Large intestine (tissue), 3 donors: ENCODE data around the gene ATP10A. TPM values are rescaled to one million over a fixed set of nuclear protein-coding genes. Genes with fewer than 3 reads are reported as not detected.

Source experiments
- DNase-seq, 2 donors: peaks; one replicate each; pipeline versions ENCODE4 v3.0.0 to v3.0.0-alpha.2; 2013
- H3K27ac ChIP-seq: one replicate; pipeline ENCODE4 v1.5.1; 2013; ENCODE audit warnings: low read length
- H3K27me3 ChIP-seq: 2 replicates; pipeline ENCODE4 v1.6.1; 2013; ENCODE audit warnings: low read length; ENCODE audit not compliant: control insufficient read depth, insufficient read depth
- H3K36me3 ChIP-seq: 2 replicates; pipeline ENCODE4 v1.6.1; 2013; ENCODE audit warnings: low read length; ENCODE audit not compliant: control insufficient read depth, insufficient read depth
- H3K4me1 ChIP-seq: one replicate; pipeline ENCODE4 v1.6.1; 2013; ENCODE audit warnings: low read length; ENCODE audit not compliant: control insufficient read depth, insufficient read depth
- H3K4me3 ChIP-seq: one replicate; pipeline ENCODE4 v1.5.1; 2013; ENCODE audit warnings: low read length
- H3K9me3 ChIP-seq: one replicate; pipeline ENCODE4 v1.6.1; 2013; ENCODE audit warnings: mild to moderate bottlenecking, low read depth, low read length, moderate library complexity; ENCODE audit not compliant: control insufficient read depth
- WGBS: methylation state at CpG from one replicate; pipeline ENCODE4 v1.1.5; 2013; ENCODE audit warnings: low lambda C conversion rate; ENCODE audit not compliant: insufficient coverage; 5-methylcytosine and 5-hydroxymethylcytosine counted together
- polyA plus RNA-seq: library from polyadenylated mRNA; unstranded; fragments of 120-200 nt; gene quantifications from one replicate; pipeline ENCODE4 v1.2.1, GENCODE V29; 2013

The ATP10A gene
- polyA plus RNA-seq, 1 donor: 2.2 TPM

DNA sequence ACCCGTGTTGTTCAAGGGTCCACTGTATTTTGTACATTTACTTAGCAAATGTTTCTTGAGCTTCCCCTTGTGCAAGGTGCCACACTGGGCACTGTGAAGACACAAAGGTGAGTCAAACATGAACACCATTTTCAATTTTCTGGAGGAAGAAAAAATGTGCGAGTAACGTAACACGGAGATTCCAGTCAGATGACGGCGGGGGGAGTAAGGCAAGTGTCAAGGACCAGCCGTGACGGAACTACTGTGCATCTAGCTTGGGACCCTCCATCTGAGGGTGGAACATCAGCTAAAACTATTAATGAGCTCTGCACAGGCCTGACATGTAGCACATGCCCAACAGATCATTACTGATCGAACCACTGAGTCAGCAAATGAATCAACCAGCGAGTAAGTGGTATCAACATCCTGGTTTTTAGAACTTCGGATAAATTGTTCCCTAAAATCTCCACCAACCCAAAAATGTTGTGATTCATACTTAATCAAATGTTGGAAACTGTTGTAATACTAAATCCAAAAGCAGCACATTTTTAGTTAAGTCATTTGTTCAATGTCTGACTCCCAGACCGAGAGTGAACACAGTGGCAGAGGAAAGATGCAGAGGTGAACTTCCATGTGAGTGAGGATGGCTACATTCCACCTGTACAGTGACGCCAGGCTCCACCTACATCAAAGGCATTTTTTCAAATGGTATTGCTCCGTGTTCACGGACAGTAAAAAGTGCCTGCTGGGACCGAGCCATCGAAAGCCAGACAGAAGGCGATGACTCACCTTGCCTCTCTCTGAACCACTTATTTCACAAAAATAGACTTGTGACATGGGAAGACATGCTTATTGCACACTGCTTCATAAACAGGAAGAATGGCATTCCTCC, 172.2 kb downstream of the ATP10A start:
- Histone ChIP-seq H3K4me3 (no peak overlapping the region), H3K36me3 (no peaks in the 10 kb centered on the region), H3K4me1 (no peaks in the 10 kb centered on the region), H3K9me3 (no peaks in the 10 kb centered on the region), H3K27ac (no peak overlapping the region), H3K27me3 (no peaks in the 10 kb centered on the region)
- DNase-seq: no peak
- no CpG with 5 or more reads among the region's 18 CpGs for WGBS

DNA sequence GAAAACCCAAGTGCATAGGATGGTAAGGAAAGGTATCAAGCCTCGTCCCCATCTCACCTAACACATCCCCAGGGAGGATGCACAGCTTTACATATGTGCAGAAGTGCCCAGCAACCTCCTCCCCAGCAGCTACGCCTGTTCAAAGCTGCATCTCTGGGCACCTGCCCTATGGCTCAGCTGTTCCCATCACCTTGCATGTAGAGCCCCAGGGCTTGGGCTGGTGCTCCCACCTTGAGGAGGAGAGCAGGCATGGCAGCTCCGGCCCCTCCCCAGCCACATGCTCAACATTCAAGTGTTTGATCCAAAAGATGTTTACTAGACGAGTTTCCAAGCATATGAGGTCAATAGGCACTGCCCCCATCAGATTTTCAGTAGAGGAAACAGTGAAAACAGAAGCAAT, 173.5 kb downstream of the ATP10A start:
- DNase-seq: no peak
- Histone ChIP-seq H3K27ac (no peak overlapping the region), H3K36me3 (no peaks in the 10 kb centered on the region), H3K9me3 (no peaks in the 10 kb centered on the region), H3K4me3 (no peak overlapping the region), H3K27me3 (no peaks in the 10 kb centered on the region), H3K4me1 (no peaks in the 10 kb centered on the region)
- WGBS: no CpG with 5 or more reads among the region's 4 CpGs

- no peaks in the 10 kb centered on the region for H3K36me3 ChIP-seq
- no peak overlapping the region for H3K4me3 ChIP-seq
- 100% methylated on average over 2 of the region's 9 CpGs for WGBS
- no peaks in the 10 kb centered on the region for H3K4me1 ChIP-seq
- H3K27me3 ChIP-seq: no peaks in the 10 kb centered on the region
- DNase-seq: no peak
- no peak overlapping the region for H3K27ac ChIP-seq
- H3K9me3 ChIP-seq: no peaks in the 10 kb centered on the region
These were observed 175.0 kb downstream of the ATP10A start for GRCh38 chr15:25688166-25688565.

GRCh38 chr15:25687689-25688088, 175.4 kb downstream of the ATP10A start:
- Histone ChIP-seq H3K36me3 (no peaks in the 10 kb centered on the region), H3K4me3 (no peak overlapping the region), H3K27me3 (no peaks in the 10 kb centered on the region), H3K4me1 (no peaks in the 10 kb centered on the region), H3K9me3 (no peaks in the 10 kb centered on the region), H3K27ac (no peak overlapping the region)
- DNase-seq: no peak
- WGBS: no CpG with 5 or more reads among the region's 15 CpGs

DNA sequence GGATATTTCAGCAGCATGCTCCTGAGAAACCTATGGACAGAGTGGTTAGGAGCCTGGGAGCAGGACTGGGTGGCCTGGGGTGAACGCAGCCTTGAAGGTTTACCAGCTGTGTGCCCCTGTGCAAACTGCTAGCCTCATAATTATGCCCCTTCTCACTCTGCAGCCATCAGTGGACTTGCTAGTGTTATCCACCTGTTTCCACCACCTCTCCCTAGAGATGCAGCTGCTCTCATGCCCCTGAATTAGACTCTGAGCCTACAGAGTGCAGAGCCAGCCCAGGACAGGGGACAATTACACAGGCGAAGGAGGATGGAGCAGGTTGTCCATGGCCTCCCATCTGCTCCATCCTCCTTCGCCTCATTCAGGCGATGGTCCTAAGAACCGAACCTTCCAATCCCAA, 175.9 kb downstream of the ATP10A start:
- no peaks in the 10 kb centered on the region for H3K9me3 ChIP-seq
- H3K4me3 ChIP-seq: no peak overlapping the region
- H3K4me1 ChIP-seq: no peaks in the 10 kb centered on the region
- H3K36me3 ChIP-seq: no peaks in the 10 kb centered on the region
- DNase-seq: no peak
- no peaks in the 10 kb centered on the region for H3K27me3 ChIP-seq
- H3K27ac ChIP-seq: no peak overlapping the region
- no CpG with 5 or more reads among the region's 5 CpGs for WGBS

GRCh38 chr15:25686780-25687179, 176.3 kb downstream of the ATP10A start:
- no CpG with 5 or more reads among the region's 6 CpGs for WGBS
- H3K36me3 ChIP-seq: no peaks in the 10 kb centered on the region
- no peaks in the 10 kb centered on the region for H3K27me3 ChIP-seq
- no peaks in the 10 kb centered on the region for H3K4me1 ChIP-seq
- H3K4me3 ChIP-seq: no peak overlapping the region
- DNase-seq: peak; percentile 47 to 60
- H3K27ac ChIP-seq: no peak overlapping the region
- H3K9me3 ChIP-seq: no peaks in the 10 kb centered on the region

- no peaks in the 10 kb centered on the region for H3K9me3 ChIP-seq
- H3K4me1 ChIP-seq: no peaks in the 10 kb centered on the region
- no peak overlapping the region for H3K4me3 ChIP-seq
- no peak overlapping the region for H3K27ac ChIP-seq
- no peaks in the 10 kb centered on the region for H3K27me3 ChIP-seq
- no CpG with 5 or more reads among the region's 13 CpGs for WGBS
- no peaks in the 10 kb centered on the region for H3K36me3 ChIP-seq
- no peak for DNase-seq
These were observed 178.4 kb downstream of the ATP10A start for GRCh38 chr15:25684521-25685431.

GRCh38 chr15:25683911-25684310, 179.2 kb downstream of the ATP10A start:
- WGBS: no CpG with 5 or more reads among the region's 3 CpGs

DNA sequence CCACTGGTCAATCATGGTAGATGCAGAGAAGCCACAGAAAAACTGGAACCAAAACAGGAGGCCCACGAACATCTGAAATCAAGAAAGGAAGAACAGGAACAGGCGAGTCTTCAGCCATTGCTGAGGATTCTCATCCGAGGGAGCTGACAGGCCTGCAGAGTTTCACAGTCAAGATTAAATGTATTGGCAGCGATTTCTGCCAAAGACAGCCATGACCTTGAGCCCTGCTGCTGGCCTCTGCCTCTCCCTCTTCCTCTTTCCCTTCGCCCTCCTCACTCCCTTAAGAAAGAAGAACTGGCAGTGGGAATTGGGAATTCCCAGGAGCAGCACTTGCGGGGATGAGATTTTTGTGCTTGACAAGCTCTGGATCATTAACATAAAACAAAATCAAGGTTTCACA, 179.7 kb downstream of the ATP10A start:
- H3K36me3 ChIP-seq: no peaks in the 10 kb centered on the region
- no peak for DNase-seq
- no peaks in the 10 kb centered on the region for H3K9me3 ChIP-seq
- no peaks in the 10 kb centered on the region for H3K27me3 ChIP-seq
- no CpG with 5 or more reads among the region's 6 CpGs for WGBS
- H3K4me3 ChIP-seq: no peak overlapping the region
- H3K27ac ChIP-seq: no peak overlapping the region
- no peaks in the 10 kb centered on the region for H3K4me1 ChIP-seq

More at GRCh38 chr15:25683911-25684310, 179.2 kb downstream of the ATP10A start:
- no peaks in the 10 kb centered on the region for H3K27me3 ChIP-seq
- no peaks in the 10 kb centered on the region for H3K36me3 ChIP-seq
- no peak for DNase-seq
- no peaks in the 10 kb centered on the region for H3K9me3 ChIP-seq
- H3K27ac ChIP-seq: no peak overlapping the region
- no peak overlapping the region for H3K4me3 ChIP-seq
- no peaks in the 10 kb centered on the region for H3K4me1 ChIP-seq

DNA sequence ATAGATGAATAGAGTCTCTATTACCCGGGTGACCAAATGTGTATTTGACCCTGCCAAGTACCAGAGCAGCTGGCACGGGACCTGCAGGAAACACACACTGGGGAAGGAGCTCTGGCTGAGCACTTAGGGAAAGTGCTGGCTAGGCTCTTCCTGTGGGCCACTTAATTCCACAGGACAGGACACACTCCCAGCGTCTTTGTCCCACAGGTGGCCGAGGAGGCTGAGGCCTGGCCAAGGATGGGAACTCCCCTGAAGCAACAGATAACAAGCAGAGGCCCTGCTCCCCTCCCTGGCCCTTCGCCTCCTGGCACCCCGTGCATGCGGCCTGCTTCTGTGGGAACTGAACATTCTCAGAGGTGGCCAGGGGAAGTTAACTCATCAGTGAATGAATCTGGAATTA, 180.8 kb downstream of the ATP10A start:
- Histone ChIP-seq H3K4me1 (no peaks in the 10 kb centered on the region), H3K36me3 (no peaks in the 10 kb centered on the region), H3K4me3 (no peak overlapping the region), H3K9me3 (no peaks in the 10 kb centered on the region), H3K27me3 (no peaks in the 10 kb centered on the region), H3K27ac (no peak overlapping the region)
- no CpG with 5 or more reads among the region's 7 CpGs for WGBS
- no peak for DNase-seq
